ENCODE measurements around the gene MYEOV. TPM values are rescaled to one million over a fixed set of nuclear protein-coding genes. Genes with fewer than 3 reads are reported as not detected.

Gene MYEOV
- total RNA-seq, 1 experiment from 2014 or later, result 0.52 TPM

DNA sequence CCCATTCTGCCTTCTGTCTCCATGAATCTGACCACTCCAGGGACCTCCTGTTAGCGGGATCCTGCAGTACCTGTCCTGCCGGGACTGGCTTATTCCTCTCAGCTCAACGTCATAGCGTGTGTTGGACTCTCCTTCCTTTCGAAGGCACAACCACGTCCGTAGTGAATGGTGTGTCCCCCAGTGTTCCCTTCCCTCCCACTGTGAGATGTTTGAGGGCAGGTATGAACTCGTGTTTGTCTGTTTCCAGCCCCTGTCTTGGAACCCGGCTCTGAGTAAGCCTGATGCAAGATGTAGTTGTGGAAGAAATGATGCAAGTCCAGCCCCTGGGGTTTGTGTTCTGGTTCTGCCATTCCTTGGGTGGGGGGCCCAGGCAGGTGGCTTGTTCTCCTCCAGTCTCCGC, 10.5 kb upstream of the MYEOV start:
- BruUV-seq (replicated peaks), result no TSS peak
- ChIA-PET POLR2A (no interaction called here), CTCF (no interaction called here)
- no peaks in the 10 kb centered on the region for H3K36me3 ChIP-seq (ENCODE audit: control insufficient read depth, insufficient read depth, low read length)
- no peaks in the 10 kb centered on the region for H3K36me3 Mint-ChIP-seq (ENCODE audit: insufficient read depth, unreplicated experiment)
- H3K27ac Mint-ChIP-seq (ENCODE audit: unreplicated experiment), result no peak overlapping the region
- no peaks in the 10 kb centered on the region for H3K27me3 Mint-ChIP-seq (ENCODE audit: insufficient read depth, unreplicated experiment)
- H3K9me3 ChIP-seq, result no peaks in the 10 kb centered on the region
- H3K4me3 ChIP-seq (ENCODE audit: low read depth, low read length), result no peak overlapping the region
- intact Hi-C loops (cut with micrococcal nuclease; ENCODE audit: unreplicated experiment), result no loop called here
- peaks cover 9% of the 10 kb centered on the region for H3K9me3 Mint-ChIP-seq (ENCODE audit: unreplicated experiment)
- H3K27me3 ChIP-seq (replicated peaks; ENCODE audit: control insufficient read depth, insufficient read depth, low read length), result no peaks in the 10 kb centered on the region
- H3K4me1 Mint-ChIP-seq (ENCODE audit: low read depth, unreplicated experiment), result peaks cover 40% of the 10 kb centered on the region
- TF ChIP-seq CTCF (IDR thresholded peaks at IDR 0.05; ENCODE audit: insufficient read depth in 1 of 2, low read depth in 1 of 2, low read length in 1 of 2, severe bottlenecking in 1 of 2, unreplicated experiment in 1 of 2), result no peak
- H3K4me3 Mint-ChIP-seq (ENCODE audit: unreplicated experiment), result no peak overlapping the region
- no peak for DNase-seq
- H3K4me1 ChIP-seq, result peaks cover 58% of the 10 kb centered on the region

DNA sequence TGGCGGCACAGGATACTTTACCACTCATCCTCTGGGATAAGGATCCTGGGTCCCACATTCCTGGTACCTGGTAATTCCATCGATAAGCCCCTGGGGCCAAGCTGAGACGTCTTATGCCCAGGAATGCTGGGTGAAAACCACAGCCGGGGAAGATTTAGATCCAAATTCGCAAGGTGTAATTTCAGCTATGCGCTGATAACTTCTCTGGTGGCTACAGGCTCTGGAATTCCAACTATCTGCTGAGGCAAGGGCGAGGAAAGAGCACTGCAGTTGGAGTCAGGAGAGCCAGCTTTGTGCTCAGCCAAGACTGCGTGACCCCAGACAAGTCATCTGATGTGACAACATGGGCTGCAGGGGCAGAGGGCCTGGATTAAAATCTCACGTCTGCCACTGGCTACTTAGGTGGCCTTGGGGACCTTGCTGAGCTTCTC, 9.9 kb upstream of the MYEOV start:
- Mint-ChIP-seq H3K27me3 (ENCODE audit: insufficient read depth, unreplicated experiment) (no peaks in the 10 kb centered on the region), H3K4me1 (ENCODE audit: low read depth, unreplicated experiment) (peaks cover 40% of the 10 kb centered on the region), H3K27ac (ENCODE audit: unreplicated experiment) (no peak overlapping the region), H3K9me3 (ENCODE audit: unreplicated experiment) (peaks cover 9% of the 10 kb centered on the region), H3K36me3 (ENCODE audit: insufficient read depth, unreplicated experiment) (no peaks in the 10 kb centered on the region), H3K4me3 (ENCODE audit: unreplicated experiment) (no peak overlapping the region)
- BruUV-seq (replicated peaks), result no TSS peak
- H3K9me3 ChIP-seq, result no peaks in the 10 kb centered on the region
- peak; percentile 32 to 68 for DNase-seq
- no peaks in the 10 kb centered on the region for H3K27me3 ChIP-seq (replicated peaks; ENCODE audit: control insufficient read depth, insufficient read depth, low read length)
- ChIA-PET POLR2A (no interaction called here), CTCF (no interaction called here)
- no peak for TF ChIP-seq CTCF (IDR thresholded peaks at IDR 0.05; ENCODE audit: insufficient read depth in 1 of 2, low read depth in 1 of 2, low read length in 1 of 2, severe bottlenecking in 1 of 2, unreplicated experiment in 1 of 2)
- H3K4me3 ChIP-seq (ENCODE audit: low read depth, low read length), result no peak overlapping the region
- intact Hi-C loops (cut with micrococcal nuclease; ENCODE audit: unreplicated experiment), result no loop called here
- H3K36me3 ChIP-seq (ENCODE audit: control insufficient read depth, insufficient read depth, low read length), result no peaks in the 10 kb centered on the region
- H3K4me1 ChIP-seq, result peaks cover 61% of the 10 kb centered on the region

DNA sequence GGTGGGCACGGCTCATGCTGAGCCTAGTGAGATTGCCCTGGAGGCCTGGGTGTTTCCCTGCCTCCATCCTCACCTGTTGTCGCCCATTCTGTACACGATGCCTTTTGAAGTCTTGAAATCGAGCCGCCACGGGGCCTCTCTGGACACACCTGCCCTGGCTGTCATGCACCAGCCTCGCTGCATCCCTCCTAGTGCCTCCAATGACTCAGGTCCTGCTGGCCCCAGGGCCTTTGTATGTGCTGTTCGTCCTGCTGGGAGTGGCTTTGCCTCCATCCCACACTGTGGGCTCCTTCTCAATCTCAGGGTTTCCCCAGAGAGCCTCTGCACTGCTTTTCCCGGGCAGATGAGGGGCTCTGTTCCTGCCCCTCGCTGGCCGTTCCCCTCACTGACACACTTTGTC, 8.9 kb upstream of the MYEOV start:
- no peaks in the 10 kb centered on the region for H3K27me3 ChIP-seq (replicated peaks; ENCODE audit: control insufficient read depth, insufficient read depth, low read length)
- POLR2A ChIA-PET, result no interaction called here
- H3K27me3 Mint-ChIP-seq (ENCODE audit: insufficient read depth, unreplicated experiment), result no peaks in the 10 kb centered on the region
- no peak for TF ChIP-seq CTCF (IDR thresholded peaks at IDR 0.05; ENCODE audit: insufficient read depth in 1 of 2, low read depth in 1 of 2, low read length in 1 of 2, severe bottlenecking in 1 of 2, unreplicated experiment in 1 of 2)
- no peak overlapping the region for H3K4me3 ChIP-seq (ENCODE audit: low read depth, low read length)
- H3K36me3 Mint-ChIP-seq (ENCODE audit: insufficient read depth, unreplicated experiment), result no peaks in the 10 kb centered on the region
- no peaks in the 10 kb centered on the region for H3K36me3 ChIP-seq (ENCODE audit: control insufficient read depth, insufficient read depth, low read length)
- CTCF ChIA-PET, result no interaction called here
- H3K27ac Mint-ChIP-seq (ENCODE audit: unreplicated experiment), result peak overlapping the region; percentile 14
- H3K4me3 Mint-ChIP-seq (ENCODE audit: unreplicated experiment), result no peak overlapping the region
- H3K4me1 Mint-ChIP-seq (ENCODE audit: low read depth, unreplicated experiment), result peaks cover 40% of the 10 kb centered on the region
- intact Hi-C loops (cut with micrococcal nuclease; ENCODE audit: unreplicated experiment), result loop anchor here (5.0 kb wide), 1 partner anchor 183 kb away; no protein-coding TSS in a partner anchor
- peaks cover 70% of the 10 kb centered on the region for H3K4me1 ChIP-seq
- BruUV-seq (replicated peaks), result no TSS peak
- H3K9me3 Mint-ChIP-seq (ENCODE audit: unreplicated experiment), result peaks cover 9% of the 10 kb centered on the region
- H3K9me3 ChIP-seq, result no peaks in the 10 kb centered on the region
- no peak for DNase-seq

Data from Caco-2 (cell line).